Neural progenitor cell (in vitro differentiated cells): ENCODE results near the gene OR51D1. TPM values are rescaled to one million over a fixed set of nuclear protein-coding genes. Genes with fewer than 3 reads are reported as not detected.

ENCODE experiments used
- DNase-seq: peaks from one replicate; pipeline ENCODE4 v3.0.0-alpha.2; 2016; ENCODE audit warnings: low spot score
- H2AFZ ChIP-seq: fragments of 200-600 bp; sonication (generic); replicated peaks from 2 replicates; pipeline ENCODE4 v1.6.1; 2016; ENCODE audit warnings: antibody characterized with exemption
- H3F3A ChIP-seq: fragments of 200-600 bp; sonication (generic); 2 replicates; pipeline ENCODE4 v1.6.1; 2016; ENCODE audit warnings: antibody characterized with exemption, low read depth
- H3K27ac ChIP-seq: fragments of 200-600 bp; sonication (generic); 2 replicates; pipeline ENCODE4 v1.5.1; 2016; ENCODE audit warnings: mild to moderate bottlenecking
- H3K27me3 ChIP-seq: fragments of 200-600 bp; sonication (generic); 2 replicates; pipeline ENCODE4 v1.6.1; 2016; ENCODE audit warnings: mild to moderate bottlenecking, moderate library complexity
- H3K36me3 ChIP-seq: fragments of 200-600 bp; sonication (generic); 2 replicates; pipeline ENCODE4 v1.5.1; 2016
- H3K4me1 ChIP-seq: fragments of 200-600 bp; sonication (generic); 2 replicates; pipeline ENCODE4 v1.6.1; 2016; ENCODE audit warnings: mixed run types
- H3K4me2 ChIP-seq: fragments of 200-600 bp; sonication (generic); 2 replicates; pipeline ENCODE4 v1.6.1; 2016
- H3K4me3 ChIP-seq: fragments of 200-600 bp; sonication (generic); 2 replicates; pipeline ENCODE4 v1.5.1; 2016
- H3K79me2 ChIP-seq: fragments of 200-600 bp; sonication (generic); 2 replicates; pipeline ENCODE4 v1.6.1; 2016; ENCODE audit warnings: low read depth
- H3K9ac ChIP-seq: fragments of 200-600 bp; sonication (generic); 2 replicates; pipeline ENCODE4 v1.6.1; 2016
- H3K9me3 ChIP-seq: fragments of 200-600 bp; sonication (generic); 2 replicates; pipeline ENCODE4 v1.5.1; 2016; ENCODE audit warnings: low read depth
- H4K20me1 ChIP-seq: fragments of 200-600 bp; sonication (generic); 2 replicates; pipeline ENCODE4 v1.6.1; 2016; ENCODE audit warnings: low read depth
- H3K27ac Mint-ChIP-seq: 3 replicates; pipeline ENCODE4 v1.8.0; 2021; ENCODE audit warnings: mixed read lengths
- H3K27me3 Mint-ChIP-seq: 2 replicates; pipeline ENCODE4 v1.8.0; 2022; ENCODE audit warnings: low read depth, mild to moderate bottlenecking, inconsistent platforms, moderate library complexity, mixed read lengths; ENCODE audit not compliant: insufficient read depth
- H3K36me3 Mint-ChIP-seq: 3 replicates; pipeline ENCODE4 v1.8.0; 2021; ENCODE audit warnings: mixed read lengths
- H3K4me1 Mint-ChIP-seq: 3 replicates; pipeline ENCODE4 v1.8.0; 2021; ENCODE audit warnings: mixed read lengths
- H3K4me3 Mint-ChIP-seq: 3 replicates; pipeline ENCODE4 v1.8.0; 2021; ENCODE audit warnings: mild to moderate bottlenecking, moderate library complexity, mixed read lengths
- H3K9me3 Mint-ChIP-seq: 3 replicates; pipeline ENCODE4 v1.8.0; 2020; ENCODE audit warnings: mixed read lengths
- CTCF ChIP-seq: fragments of 200-600 bp; sonication (generic); IDR thresholded peaks from 2 replicates; pipeline ENCODE4 v1.5.1; 2017; ENCODE audit warnings: antibody characterized with exemption, mild to moderate bottlenecking
- EZH2 ChIP-seq: fragments of 200-600 bp; sonication (generic); IDR thresholded peaks from 2 replicates; pipeline ENCODE4 v1.6.1; 2017; ENCODE audit warnings: antibody characterized with exemption, mild to moderate bottlenecking, moderate library complexity
- EZH2phosphoT487 ChIP-seq: fragments of 200-600 bp; sonication (generic); IDR thresholded peaks from 2 replicates; pipeline ENCODE4 v1.6.1; 2017; ENCODE audit warnings: antibody characterized with exemption
- total RNA-seq: library from RNA; depleted of rRNA; stranded (reverse); fragments of >200 nt; gene quantifications from 2 replicates; pipeline ENCODE4 v1.2.3, GENCODE V29; 2015; ENCODE audit warnings: low replicate concordance

Gene OR51D1
- total RNA-seq, 1 donor from 2014 or later: not detected

- H4K20me1 ChIP-seq: no peaks in the 10 kb centered on the region
- H3K27me3 Mint-ChIP-seq: no peaks in the 10 kb centered on the region
- no peaks in the 10 kb centered on the region for H3K36me3 ChIP-seq
- H3K27ac Mint-ChIP-seq: no peak overlapping the region
- no peak overlapping the region for H3K27ac ChIP-seq
- no peak overlapping the region for H3K9ac ChIP-seq
- no peak for DNase-seq
- no peaks in the 10 kb centered on the region for H3K9me3 Mint-ChIP-seq
- no peaks in the 10 kb centered on the region for H3K4me1 ChIP-seq
- no peaks in the 10 kb centered on the region for H3K9me3 ChIP-seq
- H3K4me1 Mint-ChIP-seq: peaks cover 16% of the 10 kb centered on the region
- no peaks in the 10 kb centered on the region for H3K79me2 ChIP-seq
- no peak overlapping the region for H3K4me3 Mint-ChIP-seq
- H3K4me2 ChIP-seq: no peak overlapping the region
- no peaks in the 10 kb centered on the region for H3K27me3 ChIP-seq
- H3K4me3 ChIP-seq: no peak overlapping the region
- TF ChIP-seq EZH2: no peak
- no peak for TF ChIP-seq CTCF
- no peak for TF ChIP-seq EZH2phosphoT487
- no peaks in the 10 kb centered on the region for H3F3A ChIP-seq
- H3K36me3 Mint-ChIP-seq: no peaks in the 10 kb centered on the region
- no peak overlapping the region for H2AFZ ChIP-seq
Measured at GRCh38 chr11:4680341-4680740, 43.1 kb downstream of the OR51D1 start.

- no peaks in the 10 kb centered on the region for H3K36me3 Mint-ChIP-seq
- no peak overlapping the region for H3K4me3 Mint-ChIP-seq
- H3K36me3 ChIP-seq: no peaks in the 10 kb centered on the region
- no peak overlapping the region for H3K27ac ChIP-seq
- no peaks in the 10 kb centered on the region for H3K79me2 ChIP-seq
- H3K27ac Mint-ChIP-seq: peak overlapping the region; percentile 75
- no peaks in the 10 kb centered on the region for H3K9me3 ChIP-seq
- H3K4me2 ChIP-seq: no peak overlapping the region
- peaks cover 16% of the 10 kb centered on the region for H3K4me1 Mint-ChIP-seq
- H3K4me3 ChIP-seq: no peak overlapping the region
- H4K20me1 ChIP-seq: no peaks in the 10 kb centered on the region
- H3K27me3 Mint-ChIP-seq: no peaks in the 10 kb centered on the region
- no peaks in the 10 kb centered on the region for H3K4me1 ChIP-seq
- no peak overlapping the region for H3K9ac ChIP-seq
- H3F3A ChIP-seq: no peaks in the 10 kb centered on the region
- H3K27me3 ChIP-seq: no peaks in the 10 kb centered on the region
- H2AFZ ChIP-seq: no peak overlapping the region
- DNase-seq: no peak
- TF ChIP-seq EZH2phosphoT487: no peak
- TF ChIP-seq EZH2: no peak
- TF ChIP-seq CTCF: no peak
- H3K9me3 Mint-ChIP-seq: no peaks in the 10 kb centered on the region
Measured at GRCh38 chr11:4682623-4683419, 45.5 kb downstream of the OR51D1 start.

GRCh38 chr11:4684631-4685285, 47.5 kb downstream of the OR51D1 start:
- TF ChIP-seq EZH2phosphoT487 (no peak), EZH2 (no peak), CTCF (no peak)
- Histone ChIP-seq H3K4me3 (no peak overlapping the region), H3K27ac (no peak overlapping the region), H3F3A (no peaks in the 10 kb centered on the region), H3K79me2 (no peaks in the 10 kb centered on the region), H2AFZ (no peak overlapping the region), H3K36me3 (no peaks in the 10 kb centered on the region), H3K9ac (no peak overlapping the region), H3K4me1 (no peaks in the 10 kb centered on the region), H3K9me3 (no peaks in the 10 kb centered on the region), H3K4me2 (no peak overlapping the region), H4K20me1 (no peaks in the 10 kb centered on the region), H3K27me3 (no peaks in the 10 kb centered on the region)
- H3K27me3 Mint-ChIP-seq: no peaks in the 10 kb centered on the region
- peaks cover 16% of the 10 kb centered on the region for H3K4me1 Mint-ChIP-seq
- no peaks in the 10 kb centered on the region for H3K36me3 Mint-ChIP-seq
- no peak overlapping the region for H3K4me3 Mint-ChIP-seq
- H3K9me3 Mint-ChIP-seq: no peaks in the 10 kb centered on the region
- DNase-seq: no peak
- H3K27ac Mint-ChIP-seq: no peak overlapping the region

Other genes starting within 250 kb of the OR51D1 start
- 9.7 and 9.9 TPM in 2 replicates for gene TRIM21, start 243.8 kb upstream of the OR51D1 start, total RNA-seq
- gene OR52K2, start 188.2 kb upstream of the OR51D1 start, total RNA-seq: not detected in 2 replicates
- not detected in 2 replicates for gene OR52K1, start 154.8 kb upstream of the OR51D1 start, total RNA-seq
- gene OR52M1, start 92.3 kb upstream of the OR51D1 start, total RNA-seq: not detected in 2 replicates
- gene OR52I2, start 55.7 kb upstream of the OR51D1 start, total RNA-seq: not detected in 2 replicates
- not detected in 2 replicates for gene OR52I1, start 43.4 kb upstream of the OR51D1 start, total RNA-seq
- gene TRIM68, start 29.2 kb upstream of the OR51D1 start, total RNA-seq: 10.5 and 19.5 TPM in 2 replicates
- gene OR51E1, start 6.5 kb downstream of the OR51D1 start, total RNA-seq: not detected in 2 replicates
- not detected in 2 replicates for gene OR51E2, start 60.4 kb downstream of the OR51D1 start, total RNA-seq
- gene MMP26, start 67.3 kb downstream of the OR51D1 start, total RNA-seq: not detected in 2 replicates
- not detected in 2 replicates for gene OR51F1, start 132.5 kb downstream of the OR51D1 start, total RNA-seq
- not detected in 2 replicates for gene OR52R1, start 166.9 kb downstream of the OR51D1 start, total RNA-seq
- gene OR51F2, start 183.8 kb downstream of the OR51D1 start, total RNA-seq: not detected in 2 replicates
- gene OR51S1, start 211.7 kb downstream of the OR51D1 start, total RNA-seq: not detected in 2 replicates
- not detected in 2 replicates for gene OR51T1, start 244.4 kb downstream of the OR51D1 start, total RNA-seq